ENCODE data around the gene FAF2.

Gene FAF2

DNA sequence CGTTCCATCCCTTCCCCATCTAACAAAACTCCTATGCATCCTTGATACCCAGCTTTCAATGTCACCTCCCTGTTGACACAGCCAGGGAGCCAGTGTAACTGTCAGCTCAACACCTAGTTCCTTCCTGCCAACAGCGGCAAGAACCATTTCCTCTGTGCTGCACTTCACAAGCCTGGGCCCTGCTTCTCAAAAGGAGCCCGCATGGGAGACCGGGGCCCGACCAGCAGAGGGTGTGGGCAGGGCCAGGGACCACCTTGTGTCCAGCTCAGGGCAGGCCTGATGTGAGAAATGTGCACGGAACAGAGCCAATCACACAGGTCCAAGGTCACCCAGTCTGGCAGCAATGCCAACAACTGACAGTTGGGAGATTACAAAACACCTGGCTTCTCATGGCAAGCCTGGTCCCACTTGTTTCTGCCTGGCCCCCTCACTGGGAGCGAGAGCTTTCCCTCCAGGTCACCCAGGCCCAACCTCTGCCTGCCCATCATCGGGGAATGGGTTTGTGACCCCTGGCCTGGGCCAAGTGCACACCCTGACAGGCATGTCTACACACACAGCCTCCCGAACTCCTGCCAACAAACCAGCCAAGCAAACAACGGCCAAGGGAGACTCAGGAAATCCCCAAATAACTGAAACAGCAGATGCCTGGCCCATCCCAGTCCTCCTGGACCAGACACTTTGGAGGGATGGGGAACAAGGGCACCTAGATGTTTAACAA, 85.9 kb downstream of the FAF2 start:
- no peaks in the 10 kb centered on the region for H3K9me3 ChIP-seq (ENCODE audit: control insufficient read depth, low read depth, low read length)
- H3K27ac ChIP-seq (ENCODE audit: low read length), result no peak overlapping the region
- H3K9ac ChIP-seq (ENCODE audit: low read length), result no peak overlapping the region
- peaks cover 31% of the 10 kb centered on the region for H3K36me3 ChIP-seq (ENCODE audit: control insufficient read depth, low read depth, low read length)
- H3K27me3 ChIP-seq (ENCODE audit: control insufficient read depth, insufficient read depth, low read length), result no peaks in the 10 kb centered on the region
- peaks cover 9% of the 10 kb centered on the region for H3K4me1 ChIP-seq (ENCODE audit: control insufficient read depth, low read depth, low read length)
- H3K4me3 ChIP-seq (ENCODE audit: low read length), result no peak overlapping the region

DNA sequence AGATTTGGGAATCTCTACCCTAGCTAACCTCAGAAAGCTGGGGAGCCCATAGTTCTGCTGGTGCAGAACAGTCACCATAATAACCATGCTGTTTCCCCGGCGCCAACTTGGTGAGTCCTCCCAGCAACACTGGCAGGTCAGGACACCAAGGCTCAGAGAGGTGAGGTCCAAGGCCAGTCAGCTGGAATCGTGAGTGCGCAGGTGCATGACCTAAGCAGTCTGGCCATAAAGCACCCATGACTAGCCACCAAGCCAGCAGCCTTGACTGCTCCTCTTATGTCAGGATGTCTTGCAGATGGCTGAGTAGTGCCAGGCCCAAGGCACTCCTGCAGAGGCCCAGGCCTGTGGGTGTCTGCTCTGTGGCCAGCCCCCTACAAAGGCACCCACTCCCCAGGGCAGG, 86.5 kb downstream of the FAF2 start:
- peaks cover 9% of the 10 kb centered on the region for H3K4me1 ChIP-seq (ENCODE audit: control insufficient read depth, low read depth, low read length)
- H3K27ac ChIP-seq (ENCODE audit: low read length), result no peak overlapping the region
- H3K9me3 ChIP-seq (ENCODE audit: control insufficient read depth, low read depth, low read length), result no peaks in the 10 kb centered on the region
- peak overlapping the region; percentile 98 for H3K4me3 ChIP-seq (ENCODE audit: low read length)
- H3K9ac ChIP-seq (ENCODE audit: low read length), result peak overlapping the region; percentile 99
- peaks cover 25% of the 10 kb centered on the region for H3K36me3 ChIP-seq (ENCODE audit: control insufficient read depth, low read depth, low read length)
- H3K27me3 ChIP-seq (ENCODE audit: control insufficient read depth, insufficient read depth, low read length), result no peaks in the 10 kb centered on the region

- no peaks in the 10 kb centered on the region for H3K9me3 ChIP-seq (ENCODE audit: control insufficient read depth, low read depth, low read length)
- peak overlapping the region; percentile 99 for H3K9ac ChIP-seq (ENCODE audit: low read length)
- peak overlapping the region; percentile 98 for H3K4me3 ChIP-seq (ENCODE audit: low read length)
- peaks cover 9% of the 10 kb centered on the region for H3K4me1 ChIP-seq (ENCODE audit: control insufficient read depth, low read depth, low read length)
- no peaks in the 10 kb centered on the region for H3K27me3 ChIP-seq (ENCODE audit: control insufficient read depth, insufficient read depth, low read length)
- peak overlapping the region; percentile 89 for H3K27ac ChIP-seq (ENCODE audit: low read length)
- H3K36me3 ChIP-seq (ENCODE audit: control insufficient read depth, low read depth, low read length), result peaks cover 23% of the 10 kb centered on the region
Observed at GRCh38 chr5:176535101-176535663, 87.0 kb downstream of the FAF2 start.

- Histone ChIP-seq H3K36me3 (ENCODE audit: control insufficient read depth, low read depth, low read length) (peaks cover 20% of the 10 kb centered on the region), H3K27me3 (ENCODE audit: control insufficient read depth, insufficient read depth, low read length) (no peaks in the 10 kb centered on the region), H3K27ac (ENCODE audit: low read length) (peak overlapping the region; percentile 89), H3K9me3 (ENCODE audit: control insufficient read depth, low read depth, low read length) (no peaks in the 10 kb centered on the region), H3K9ac (ENCODE audit: low read length) (peak overlapping the region; percentile 99), H3K4me1 (ENCODE audit: control insufficient read depth, low read depth, low read length) (peaks cover 9% of the 10 kb centered on the region), H3K4me3 (ENCODE audit: low read length) (peak overlapping the region; percentile 98)
Observed at GRCh38 chr5:176535664-176536131, 87.5 kb downstream of the FAF2 start.

- Histone ChIP-seq H3K27me3 (ENCODE audit: control insufficient read depth, insufficient read depth, low read length) (no peaks in the 10 kb centered on the region), H3K9me3 (ENCODE audit: control insufficient read depth, low read depth, low read length) (no peaks in the 10 kb centered on the region), H3K4me3 (ENCODE audit: low read length) (peak overlapping the region; percentile 98), H3K9ac (ENCODE audit: low read length) (peak overlapping the region; percentile 99), H3K36me3 (ENCODE audit: control insufficient read depth, low read depth, low read length) (peaks cover 14% of the 10 kb centered on the region), H3K27ac (ENCODE audit: low read length) (peak overlapping the region; percentile 89), H3K4me1 (ENCODE audit: control insufficient read depth, low read depth, low read length) (peaks cover 15% of the 10 kb centered on the region)
Observed at GRCh38 chr5:176536132-176536901, 88.1 kb downstream of the FAF2 start.

- H3K27ac ChIP-seq (ENCODE audit: low read length), result peak within 1 kb of the TSS; percentile 92
- H3K4me3 ChIP-seq (ENCODE audit: low read length), result peak within 1 kb of the TSS; percentile 98
- H3K36me3 ChIP-seq (ENCODE audit: control insufficient read depth, low read depth, low read length), result peaks cover 7% of the 10 kb centered on the region
- peaks cover 2% of the 10 kb centered on the region for H3K27me3 ChIP-seq (ENCODE audit: control insufficient read depth, insufficient read depth, low read length)
- H3K9me3 ChIP-seq (ENCODE audit: control insufficient read depth, low read depth, low read length), result no peaks in the 10 kb centered on the region
- peak within 1 kb of the TSS; percentile 99 for H3K9ac ChIP-seq (ENCODE audit: low read length)
- peaks cover 22% of the 10 kb centered on the region for H3K4me1 ChIP-seq (ENCODE audit: control insufficient read depth, low read depth, low read length)
Observed at GRCh38 chr5:176536902-176537553, 88.8 kb downstream of the FAF2 start, which contains the start of gene RNF44. Gene RNF44, minus strand, starts transcription at chr5:176537402. Its CDS starts 4,930 bp downstream, at chr5:176532472.

GRCh38 chr5:176537554-176538229, 89.5 kb downstream of the FAF2 start:
- Histone ChIP-seq H3K4me1 (ENCODE audit: control insufficient read depth, low read depth, low read length) (peaks cover 24% of the 10 kb centered on the region), H3K36me3 (ENCODE audit: control insufficient read depth, low read depth, low read length) (peaks cover 7% of the 10 kb centered on the region)

GRCh38 chr5:176538230-176538988, 90.2 kb downstream of the FAF2 start:
- H3K9ac ChIP-seq (ENCODE audit: low read length), result peak overlapping the region; percentile 99
- peaks cover 24% of the 10 kb centered on the region for H3K4me1 ChIP-seq (ENCODE audit: control insufficient read depth, low read depth, low read length)

More at GRCh38 chr5:176537554-176538229, 89.5 kb downstream of the FAF2 start:
- no peaks in the 10 kb centered on the region for H3K9me3 ChIP-seq (ENCODE audit: control insufficient read depth, low read depth, low read length)
- H3K27ac ChIP-seq (ENCODE audit: low read length), result peak overlapping the region; percentile 92
- peak overlapping the region; percentile 99 for H3K9ac ChIP-seq (ENCODE audit: low read length)
- H3K4me3 ChIP-seq (ENCODE audit: low read length), result peak overlapping the region; percentile 98
- peaks cover 8% of the 10 kb centered on the region for H3K27me3 ChIP-seq (ENCODE audit: control insufficient read depth, insufficient read depth, low read length)

GRCh38 chr5:176538989-176539384, 90.8 kb downstream of the FAF2 start:
- Histone ChIP-seq H3K9ac (ENCODE audit: low read length) (no peak overlapping the region), H3K9me3 (ENCODE audit: control insufficient read depth, low read depth, low read length) (no peaks in the 10 kb centered on the region), H3K27ac (ENCODE audit: low read length) (no peak overlapping the region), H3K4me3 (ENCODE audit: low read length) (no peak overlapping the region), H3K36me3 (ENCODE audit: control insufficient read depth, low read depth, low read length) (peaks cover 7% of the 10 kb centered on the region), H3K4me1 (ENCODE audit: control insufficient read depth, low read depth, low read length) (peaks cover 24% of the 10 kb centered on the region), H3K27me3 (ENCODE audit: control insufficient read depth, insufficient read depth, low read length) (peaks cover 8% of the 10 kb centered on the region)

More at GRCh38 chr5:176538230-176538988, 90.2 kb downstream of the FAF2 start:
- H3K27me3 ChIP-seq (ENCODE audit: control insufficient read depth, insufficient read depth, low read length), result peaks cover 8% of the 10 kb centered on the region
- H3K9me3 ChIP-seq (ENCODE audit: control insufficient read depth, low read depth, low read length), result no peaks in the 10 kb centered on the region
- peak overlapping the region; percentile 98 for H3K4me3 ChIP-seq (ENCODE audit: low read length)
- peaks cover 7% of the 10 kb centered on the region for H3K36me3 ChIP-seq (ENCODE audit: control insufficient read depth, low read depth, low read length)
- H3K27ac ChIP-seq (ENCODE audit: low read length), result peak overlapping the region; percentile 59

- H3K36me3 ChIP-seq (ENCODE audit: control insufficient read depth, low read depth, low read length), result no peaks in the 10 kb centered on the region
- H3K27ac ChIP-seq (ENCODE audit: low read length), result no peak overlapping the region
- H3K9me3 ChIP-seq (ENCODE audit: control insufficient read depth, low read depth, low read length), result no peaks in the 10 kb centered on the region
- H3K9ac ChIP-seq (ENCODE audit: low read length), result no peak overlapping the region
- no peak overlapping the region for H3K4me3 ChIP-seq (ENCODE audit: low read length)
- peaks cover 15% of the 10 kb centered on the region for H3K4me1 ChIP-seq (ENCODE audit: control insufficient read depth, low read depth, low read length)
- peaks cover 13% of the 10 kb centered on the region for H3K27me3 ChIP-seq (ENCODE audit: control insufficient read depth, insufficient read depth, low read length)
Observed at GRCh38 chr5:176540476-176540899, 92.3 kb downstream of the FAF2 start.

Data from iPS-18a (cell line).